RWPE2 (cell line): Measurements from ENCODE around the gene ZNF107.

Experiments used
- ATAC-seq: fragments of 200-7000 bp; cut with Tn5 transposase; 3 replicates; pipeline ENCODE4 v1.9.1; 2021; ENCODE audit warnings: low read depth
- DNase-seq: peaks from one replicate; pipeline ENCODE4 v3.0.0-alpha.2; 2020; ENCODE audit warnings: low spot score
- H3K27ac ChIP-seq: fragments of 450-650 bp; 2 replicates; pipeline ENCODE4 v1.5.1; 2017; ENCODE audit warnings: mild to moderate bottlenecking; ENCODE audit not compliant: poor library complexity, severe bottlenecking
- H3K27me3 ChIP-seq: fragments of 250-450 bp; sonication (Bioruptor Pico); 2 replicates; pipeline ENCODE4 v1.5.1; 2021; ENCODE audit warnings: mild to moderate bottlenecking, moderate library complexity; ENCODE audit not compliant: insufficient read depth, poor library complexity, severe bottlenecking
- H3K36me3 ChIP-seq: fragments of 250-450 bp; sonication (Bioruptor Pico); 2 replicates; pipeline ENCODE4 v1.5.1; 2020; ENCODE audit warnings: low read depth, mild to moderate bottlenecking, moderate library complexity
- H3K4me1 ChIP-seq: fragments of 250-450 bp; sonication (Bioruptor Pico); 2 replicates; pipeline ENCODE4 v1.5.1; 2021; ENCODE audit warnings: mild to moderate bottlenecking, moderate library complexity; ENCODE audit not compliant: insufficient read depth, poor library complexity, severe bottlenecking
- H3K4me3 ChIP-seq: fragments of 250-450 bp; sonication (Bioruptor Pico); 2 replicates; pipeline ENCODE4 v1.5.1; 2021; ENCODE audit warnings: mild to moderate bottlenecking, moderate library complexity; ENCODE audit not compliant: severe bottlenecking
- H3K9me3 ChIP-seq: fragments of 250-450 bp; sonication (Bioruptor Pico); 2 replicates; pipeline ENCODE4 v1.5.1; 2021; ENCODE audit warnings: mild to moderate bottlenecking, moderate library complexity; ENCODE audit not compliant: severe bottlenecking
- TF ChIP-seq, protein P1 (sequence below): fragments of 450-650 bp; IDR thresholded peaks from one replicate; pipeline ENCODE4 v1.5.1; 2017; ENCODE audit warnings: mild to moderate bottlenecking, moderate library complexity; ENCODE audit not compliant: poor library complexity, severe bottlenecking

ZNF107 gene

DNA sequence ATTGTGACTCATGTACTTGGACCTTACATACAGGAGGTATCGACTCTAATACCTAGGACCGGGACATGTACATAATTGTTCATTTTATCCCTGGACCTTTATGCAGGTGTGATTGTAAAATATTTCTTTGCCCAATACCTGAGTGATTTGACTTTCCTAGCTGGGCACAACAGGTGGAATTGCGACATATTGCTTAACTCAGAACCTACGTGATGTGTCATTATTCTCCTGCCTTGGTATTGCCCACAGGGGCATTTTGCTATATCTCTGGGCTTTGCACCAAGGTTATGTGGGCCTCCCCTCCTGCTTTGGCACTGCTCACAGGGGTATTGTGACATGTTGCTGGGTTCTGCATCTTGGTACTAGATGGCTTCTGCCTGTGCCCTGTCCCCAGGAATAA, 23.9 kb upstream of the ZNF107 start:
- H3K4me1 ChIP-seq = no peaks in the 10 kb centered on the region
- TF ChIP-seq, protein P1, sequence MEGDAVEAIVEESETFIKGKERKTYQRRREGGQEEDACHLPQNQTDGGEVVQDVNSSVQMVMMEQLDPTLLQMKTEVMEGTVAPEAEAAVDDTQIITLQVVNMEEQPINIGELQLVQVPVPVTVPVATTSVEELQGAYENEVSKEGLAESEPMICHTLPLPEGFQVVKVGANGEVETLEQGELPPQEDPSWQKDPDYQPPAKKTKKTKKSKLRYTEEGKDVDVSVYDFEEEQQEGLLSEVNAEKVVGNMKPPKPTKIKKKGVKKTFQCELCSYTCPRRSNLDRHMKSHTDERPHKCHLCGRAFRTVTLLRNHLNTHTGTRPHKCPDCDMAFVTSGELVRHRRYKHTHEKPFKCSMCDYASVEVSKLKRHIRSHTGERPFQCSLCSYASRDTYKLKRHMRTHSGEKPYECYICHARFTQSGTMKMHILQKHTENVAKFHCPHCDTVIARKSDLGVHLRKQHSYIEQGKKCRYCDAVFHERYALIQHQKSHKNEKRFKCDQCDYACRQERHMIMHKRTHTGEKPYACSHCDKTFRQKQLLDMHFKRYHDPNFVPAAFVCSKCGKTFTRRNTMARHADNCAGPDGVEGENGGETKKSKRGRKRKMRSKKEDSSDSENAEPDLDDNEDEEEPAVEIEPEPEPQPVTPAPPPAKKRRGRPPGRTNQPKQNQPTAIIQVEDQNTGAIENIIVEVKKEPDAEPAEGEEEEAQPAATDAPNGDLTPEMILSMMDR = no peak
- H3K27ac ChIP-seq = no peak overlapping the region
- H3K27me3 ChIP-seq = no peaks in the 10 kb centered on the region
- DNase-seq (no peak), ATAC-seq (no peak)
- no peaks in the 10 kb centered on the region for H3K9me3 ChIP-seq
- H3K4me3 ChIP-seq = no peak overlapping the region
- H3K36me3 ChIP-seq = no peaks in the 10 kb centered on the region

DNA sequence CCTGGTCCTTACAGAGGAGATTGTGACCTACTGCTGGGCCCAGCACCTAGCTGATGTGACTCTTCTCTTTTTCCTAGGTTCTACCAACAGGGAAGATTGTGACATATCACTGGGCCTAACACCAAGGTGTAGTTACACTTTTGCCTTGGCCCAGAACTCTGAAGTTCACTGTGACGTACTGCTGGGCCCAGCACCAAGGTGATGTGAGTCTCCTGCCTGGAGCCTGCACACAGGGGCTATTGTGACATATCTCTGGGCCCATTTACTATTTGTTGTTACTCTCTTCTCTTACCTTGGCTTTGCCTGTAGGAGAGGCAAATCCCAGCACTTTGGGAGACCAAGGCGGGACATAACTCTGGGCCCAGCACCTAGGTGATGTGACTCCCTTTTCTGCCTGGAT, 23.1 kb upstream of the ZNF107 start:
- DNase-seq (no peak), ATAC-seq (no peak)
- Histone ChIP-seq H3K27me3 (no peaks in the 10 kb centered on the region), H3K4me1 (no peaks in the 10 kb centered on the region), H3K27ac (no peak overlapping the region), H3K9me3 (no peaks in the 10 kb centered on the region), H3K4me3 (no peak overlapping the region), H3K36me3 (no peaks in the 10 kb centered on the region)
- TF ChIP-seq, protein P1 = no peak

DNA sequence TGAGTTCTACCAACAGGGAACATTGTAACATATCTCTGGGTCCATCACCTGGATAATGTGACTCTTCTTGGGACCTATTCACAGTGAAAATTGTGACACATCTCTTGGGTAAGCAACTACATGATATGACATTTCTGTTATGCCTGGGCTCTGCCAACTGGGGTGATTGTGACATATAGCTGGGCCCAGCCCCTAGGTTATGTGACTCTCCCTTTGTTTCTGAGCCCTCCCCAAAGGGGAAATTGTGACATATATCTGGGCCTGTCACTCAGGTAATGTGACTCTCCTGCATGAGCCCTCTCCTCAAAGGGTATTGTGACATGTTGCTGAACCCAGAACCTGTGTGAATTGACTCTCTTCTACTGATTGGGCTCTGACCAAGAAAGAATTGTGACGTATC, 22.4 kb upstream of the ZNF107 start:
- Histone ChIP-seq H3K27ac (no peak overlapping the region), H3K36me3 (no peaks in the 10 kb centered on the region), H3K4me1 (no peaks in the 10 kb centered on the region), H3K4me3 (no peak overlapping the region), H3K27me3 (no peaks in the 10 kb centered on the region), H3K9me3 (no peaks in the 10 kb centered on the region)
- TF ChIP-seq, protein P1 = no peak
- no peak for DNase-seq
- no peak for ATAC-seq

DNA sequence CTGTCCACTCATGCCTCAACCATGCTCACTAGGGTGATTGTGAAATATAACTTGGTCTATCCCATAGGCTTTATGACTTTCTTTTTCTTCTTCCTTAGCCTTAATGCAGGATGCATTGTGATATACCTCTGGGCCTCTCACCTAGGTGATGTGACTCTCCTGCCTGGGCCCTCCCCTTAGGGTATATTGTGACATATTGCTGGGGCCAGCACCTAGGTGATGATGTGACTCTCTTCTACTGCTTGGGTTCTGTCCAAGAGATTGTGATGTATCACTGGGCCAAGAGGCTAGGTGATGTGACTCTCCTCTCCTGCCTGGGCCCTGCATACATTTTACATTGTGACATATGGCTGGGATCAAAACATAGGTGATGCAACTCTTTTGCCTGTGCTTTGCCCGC, 14.7 kb upstream of the ZNF107 start:
- no peaks in the 10 kb centered on the region for H3K4me1 ChIP-seq
- no peaks in the 10 kb centered on the region for H3K9me3 ChIP-seq
- ATAC-seq (no peak), DNase-seq (no peak)
- H3K27ac ChIP-seq = no peak overlapping the region
- no peaks in the 10 kb centered on the region for H3K36me3 ChIP-seq
- TF ChIP-seq, protein P1 = no peak
- no peaks in the 10 kb centered on the region for H3K27me3 ChIP-seq
- H3K4me3 ChIP-seq = no peak overlapping the region

DNA sequence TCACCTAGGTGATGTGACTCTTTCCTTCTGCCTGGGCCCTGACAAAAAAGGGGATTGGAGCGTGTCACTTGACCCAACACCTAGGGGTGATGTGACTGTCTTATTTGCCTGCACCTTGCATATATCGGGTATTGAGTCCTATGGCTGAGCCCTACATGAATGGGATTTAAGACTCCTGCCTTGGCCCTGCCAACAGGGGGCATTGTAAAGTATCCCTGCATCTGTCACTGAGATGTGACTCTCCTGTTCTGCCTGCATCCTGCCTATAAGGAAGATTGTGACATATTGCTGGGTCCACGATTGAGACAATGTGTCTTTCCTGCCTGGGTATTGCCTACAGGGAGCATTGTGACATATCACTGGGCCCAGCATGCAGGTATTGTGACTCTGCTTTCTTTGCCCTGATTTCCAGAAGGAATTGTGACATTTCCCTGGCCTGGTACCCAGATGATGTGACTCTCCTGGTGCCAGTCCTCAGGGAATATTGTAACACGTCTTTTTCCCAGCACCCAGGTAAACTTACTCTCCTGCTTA, 14.2 kb upstream of the ZNF107 start:
- Histone ChIP-seq H3K4me1 (no peaks in the 10 kb centered on the region), H3K9me3 (no peaks in the 10 kb centered on the region), H3K36me3 (no peaks in the 10 kb centered on the region), H3K4me3 (no peak overlapping the region), H3K27ac (no peak overlapping the region), H3K27me3 (no peaks in the 10 kb centered on the region)
- TF ChIP-seq, protein P1 = no peak
- DNase-seq (no peak), ATAC-seq (no peak)
